Stimulated activated CD8-positive, alpha-beta memory T cell treated with anti-CD3 and anti-CD28 coated beads, Interleukin-12 subunit alpha, Interleukin-12 subunit beta, amount 100 ng/mL, for 4 hours (primary cell): ENCODE measurements around the gene JAKMIP2.

Source experiments
- DNase-seq: peaks from one replicate; pipeline ENCODE4 v3.0.0-alpha.2; 2020; ENCODE audit warnings: low read depth

Gene JAKMIP2

DNA sequence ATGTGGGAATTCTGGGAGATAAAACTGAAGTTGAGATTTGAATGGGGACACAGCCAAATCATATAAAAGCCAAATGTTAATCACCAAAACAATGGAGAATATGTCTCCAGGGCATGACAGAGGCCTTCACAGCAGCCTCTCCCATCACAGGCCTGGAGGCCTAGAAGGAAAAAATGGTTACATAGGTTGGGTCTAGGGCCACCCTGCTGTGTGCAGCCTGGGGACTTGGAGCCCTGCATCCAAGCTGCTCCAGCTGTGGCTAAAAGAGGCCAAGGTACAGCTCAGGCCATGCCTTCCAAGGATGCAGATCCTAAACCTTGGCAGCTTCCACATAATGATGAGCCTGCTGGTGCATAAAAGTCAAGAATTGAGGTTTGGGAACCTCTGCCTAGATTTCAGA is 85.1 kb downstream of the JAKMIP2 start:
- no peak for DNase-seq

- DNase-seq, result no peak
Measured at GRCh38 chr5:147694772-147695171, 87.8 kb downstream of the JAKMIP2 start.

- DNase-seq, result no peak
Measured at GRCh38 chr5:147693233-147693632, 89.3 kb downstream of the JAKMIP2 start.

DNA sequence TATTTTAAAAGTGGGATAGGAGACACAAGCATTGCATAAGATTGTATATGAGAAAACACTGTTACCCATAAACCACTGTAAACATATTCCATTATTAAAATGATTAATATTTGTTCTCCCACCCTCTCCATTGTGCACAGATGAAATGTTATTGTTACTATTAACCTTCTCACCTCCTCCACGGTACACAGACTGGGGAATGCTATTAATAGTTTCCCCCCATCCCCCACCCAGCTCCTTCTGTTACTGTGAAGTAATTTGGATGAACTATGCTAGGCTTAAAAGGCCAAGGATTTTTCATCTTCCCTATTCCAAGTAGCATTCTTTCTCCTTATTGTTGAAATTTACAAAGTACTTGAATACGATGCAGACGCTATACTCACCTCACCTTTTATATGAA is 91.4 kb downstream of the JAKMIP2 start:
- no peak for DNase-seq

DNA sequence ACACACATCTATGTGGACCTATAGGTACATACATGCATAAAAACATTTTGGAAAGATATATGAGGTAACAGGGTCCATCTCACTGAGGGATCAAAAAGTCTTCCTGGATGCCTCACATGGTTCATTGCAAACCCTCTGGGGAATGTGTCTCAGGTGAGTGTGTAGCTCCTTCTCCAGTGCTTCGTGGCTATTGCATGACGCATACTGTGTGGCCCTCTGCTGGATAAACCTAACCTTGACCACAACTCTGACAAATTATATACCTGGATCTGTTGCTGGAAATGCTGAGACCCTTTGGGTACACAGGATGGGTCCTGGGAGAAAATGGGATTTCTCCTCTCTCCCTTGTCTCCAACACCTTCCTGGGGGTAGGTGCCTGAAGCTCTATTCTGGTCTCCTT is 91.9 kb downstream of the JAKMIP2 start:
- no peak for DNase-seq

DNA sequence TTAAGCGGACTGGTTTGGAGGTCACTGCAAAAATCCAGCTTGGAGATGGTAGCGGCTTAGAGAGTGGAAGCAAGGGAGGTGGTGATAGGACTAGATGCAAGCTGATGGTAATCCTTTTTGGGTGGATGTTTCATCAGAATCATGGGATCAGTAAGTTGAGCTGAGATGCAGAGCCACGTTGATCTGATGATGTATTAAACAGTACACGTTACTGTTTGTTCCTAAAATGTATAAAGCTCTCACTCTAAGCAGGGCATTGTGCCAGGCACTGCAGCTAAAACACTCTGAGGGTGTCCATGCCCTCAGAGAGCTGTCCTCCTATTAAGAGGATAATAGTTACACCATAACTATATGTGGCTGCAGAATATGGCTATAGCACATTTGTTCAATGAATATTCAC is 93.1 kb downstream of the JAKMIP2 start:
- no peak for DNase-seq

GRCh38 chr5:147688656-147689356 is 93.7 kb downstream of the JAKMIP2 start:
- no peak for DNase-seq

- DNase-seq, result no peak
Measured at GRCh38 chr5:147687118-147687517, 95.4 kb downstream of the JAKMIP2 start.

DNA sequence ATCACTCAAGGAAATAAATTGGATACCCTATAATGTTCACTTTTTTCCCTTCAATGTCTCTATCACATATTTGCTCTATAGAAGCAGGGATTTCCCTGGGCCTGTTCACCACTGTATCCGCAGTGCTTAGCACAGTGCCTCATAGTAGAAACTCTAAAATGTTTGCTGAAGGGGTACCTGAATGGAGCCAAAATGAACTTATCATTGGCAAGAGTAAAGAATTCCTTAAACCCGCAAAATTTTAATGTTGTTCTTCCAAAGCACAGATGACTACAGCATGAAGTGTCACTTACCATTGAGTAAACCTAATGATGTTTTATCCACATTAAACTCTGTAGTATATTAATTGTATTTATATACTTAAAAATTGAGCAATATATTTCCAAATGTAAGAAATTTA is 96.1 kb downstream of the JAKMIP2 start:
- no peak for DNase-seq

DNA sequence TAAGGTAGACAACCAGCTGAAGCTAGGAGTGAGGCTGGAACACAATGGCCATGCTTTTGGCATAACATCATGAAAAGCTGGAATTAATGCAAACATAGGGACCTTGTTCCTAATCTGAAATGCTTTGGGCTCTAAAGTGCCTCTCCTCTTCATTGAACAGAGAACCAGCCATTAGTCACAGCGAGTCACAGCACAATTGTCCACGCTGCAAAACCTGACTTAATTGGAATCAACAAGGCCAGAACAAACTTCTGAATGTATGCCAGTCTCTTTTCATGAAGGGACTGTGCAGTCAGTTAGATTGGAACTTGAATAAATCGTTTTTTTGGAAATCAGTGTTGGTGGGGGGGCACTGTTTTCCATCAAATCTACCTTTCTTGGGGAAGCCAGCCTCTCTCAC is 96.5 kb downstream of the JAKMIP2 start:
- no peak for DNase-seq

DNA sequence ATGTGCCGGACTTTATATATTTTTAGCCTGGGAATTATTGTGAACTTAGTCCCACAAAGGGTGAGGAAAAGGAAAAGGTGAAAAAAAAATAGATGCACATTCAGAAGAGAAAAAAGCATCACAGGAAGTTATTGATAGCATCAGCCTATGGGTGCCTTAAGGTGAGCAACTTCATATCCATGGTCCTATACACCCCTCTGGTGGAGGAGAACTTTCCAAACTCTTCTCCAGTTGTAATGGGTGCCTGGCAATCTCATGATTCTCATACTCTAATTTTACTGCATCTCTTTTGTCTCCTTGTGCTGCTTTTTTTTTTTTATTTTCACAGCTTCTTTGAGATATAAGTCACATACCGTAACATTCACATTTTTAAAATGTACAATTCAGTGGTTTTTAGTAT is 107.4 kb downstream of the JAKMIP2 start:
- no peak for DNase-seq

DNA sequence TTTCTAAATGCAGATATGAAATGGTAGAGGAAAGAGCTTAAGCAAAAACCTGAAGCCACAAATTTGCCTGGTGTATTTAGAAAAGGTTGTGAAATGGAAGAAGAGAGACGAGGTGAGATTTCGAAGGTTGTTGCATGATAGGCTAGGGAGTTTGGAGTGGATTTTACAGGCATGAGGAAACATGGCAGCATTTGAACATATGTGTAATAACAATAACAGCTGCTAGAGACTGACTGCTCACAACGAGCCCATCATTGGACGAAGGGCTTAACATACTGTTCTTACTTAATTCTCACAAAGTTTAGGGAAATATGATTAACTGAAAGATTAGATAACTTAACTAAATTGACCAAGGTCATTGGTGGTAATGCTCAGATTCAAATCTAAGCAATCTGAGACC is 108.1 kb downstream of the JAKMIP2 start:
- DNase-seq, result no peak

DNA sequence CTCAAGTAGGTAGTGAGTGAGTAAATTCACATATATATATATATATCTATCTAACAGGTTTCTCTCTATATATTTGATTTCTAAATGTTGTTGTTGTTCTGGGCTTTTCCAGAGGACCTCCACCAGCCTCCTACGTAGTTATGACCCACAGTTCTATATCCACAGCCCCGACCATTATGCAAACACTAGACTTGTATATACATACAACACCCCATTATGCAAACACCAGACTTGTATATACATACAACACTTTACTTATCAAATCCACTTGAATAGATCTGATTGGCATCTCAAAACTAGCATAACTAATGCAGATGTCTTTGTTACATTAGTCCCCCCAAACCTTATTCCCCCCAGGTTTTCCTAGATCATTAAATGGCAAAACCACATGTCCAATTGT is 108.7 kb downstream of the JAKMIP2 start:
- no peak for DNase-seq

DNA sequence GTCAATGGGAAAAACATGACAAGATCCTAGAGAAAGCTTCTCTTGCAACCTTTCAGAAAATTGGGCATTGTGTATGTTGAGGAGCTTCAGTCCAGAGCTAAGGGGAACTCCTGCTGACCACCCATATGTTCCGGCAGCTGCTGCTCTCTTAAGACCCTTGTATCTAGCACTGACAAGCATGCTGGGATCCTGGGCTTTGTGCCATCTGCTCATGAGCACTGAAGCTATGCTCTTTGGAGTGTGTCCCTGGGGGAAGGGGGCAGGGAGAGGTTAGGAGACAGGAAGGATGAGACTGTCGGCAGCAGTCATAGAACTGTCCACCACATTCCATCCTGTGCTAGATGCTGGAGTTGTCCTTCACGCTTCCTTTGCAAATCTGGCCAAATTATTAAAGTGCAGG is 109.3 kb downstream of the JAKMIP2 start:
- no peak for DNase-seq

DNA sequence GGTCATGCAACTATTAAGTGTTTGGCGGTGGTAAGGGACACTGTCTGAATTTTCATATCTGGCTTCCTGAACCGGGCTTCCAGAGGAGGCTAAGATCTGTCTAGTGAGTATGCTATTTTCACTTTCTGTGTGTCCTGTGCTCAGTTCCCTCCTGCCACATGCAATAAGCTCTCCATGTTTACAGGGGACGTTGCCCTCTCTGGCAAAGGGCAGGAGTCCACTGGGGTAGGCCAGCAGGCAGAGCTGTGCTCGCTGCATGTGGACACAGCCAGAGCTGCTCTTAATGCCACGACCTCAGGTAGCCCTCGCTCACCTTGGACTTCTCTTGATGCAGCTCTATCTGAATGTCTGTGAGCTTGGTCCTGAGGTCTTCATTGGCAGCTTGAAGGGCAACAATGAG is 111.2 kb downstream of the JAKMIP2 start:
- no peak for DNase-seq

DNA sequence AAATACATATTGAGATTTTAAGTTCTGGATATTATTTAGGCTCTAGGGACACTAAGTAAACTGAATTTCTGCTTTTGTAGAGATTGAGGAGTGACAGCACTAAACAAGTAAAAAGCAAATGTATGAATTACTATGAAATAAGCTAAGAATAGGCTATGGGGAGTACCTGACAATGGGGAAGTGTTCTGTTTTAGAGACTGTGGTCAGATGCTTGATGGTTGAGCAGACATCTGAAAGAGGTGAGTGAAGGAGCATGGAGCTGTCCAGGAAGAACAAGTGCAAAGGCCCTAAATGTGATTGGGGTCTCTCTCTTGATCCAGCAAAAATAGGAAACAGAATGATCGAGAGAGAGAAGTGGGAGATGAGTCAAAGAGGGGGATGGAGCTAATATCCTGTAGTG is 111.7 kb downstream of the JAKMIP2 start:
- no peak for DNase-seq

- no peak for DNase-seq
Measured at GRCh38 chr5:147669169-147669869, 113.2 kb downstream of the JAKMIP2 start.

DNA sequence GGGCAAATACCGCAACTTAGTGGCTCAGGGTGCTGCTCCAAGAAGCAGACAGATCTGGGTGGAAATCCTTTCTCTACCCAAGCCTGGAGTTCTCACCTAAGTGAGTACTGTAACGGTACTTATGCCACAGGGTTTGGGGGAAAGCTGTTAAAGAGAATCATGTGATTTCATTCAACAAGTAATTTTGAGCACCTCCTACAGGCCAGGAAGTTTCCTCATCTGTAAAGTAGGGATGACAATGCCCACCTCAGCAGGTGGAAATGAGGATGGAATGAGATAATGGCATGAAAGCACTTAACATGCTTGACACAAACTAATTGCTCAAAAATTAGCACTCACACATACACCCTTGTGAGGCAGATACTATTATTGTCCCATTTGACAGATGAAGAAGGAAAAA is 114.1 kb downstream of the JAKMIP2 start:
- no peak for DNase-seq

GRCh38 chr5:147667363-147667762 is 115.2 kb downstream of the JAKMIP2 start:
- DNase-seq, result no peak

GRCh38 chr5:147666419-147666818 is 116.1 kb downstream of the JAKMIP2 start:
- DNase-seq, result no peak

- no peak for DNase-seq
Measured at GRCh38 chr5:147661541-147661940, 121.0 kb downstream of the JAKMIP2 start.

DNA sequence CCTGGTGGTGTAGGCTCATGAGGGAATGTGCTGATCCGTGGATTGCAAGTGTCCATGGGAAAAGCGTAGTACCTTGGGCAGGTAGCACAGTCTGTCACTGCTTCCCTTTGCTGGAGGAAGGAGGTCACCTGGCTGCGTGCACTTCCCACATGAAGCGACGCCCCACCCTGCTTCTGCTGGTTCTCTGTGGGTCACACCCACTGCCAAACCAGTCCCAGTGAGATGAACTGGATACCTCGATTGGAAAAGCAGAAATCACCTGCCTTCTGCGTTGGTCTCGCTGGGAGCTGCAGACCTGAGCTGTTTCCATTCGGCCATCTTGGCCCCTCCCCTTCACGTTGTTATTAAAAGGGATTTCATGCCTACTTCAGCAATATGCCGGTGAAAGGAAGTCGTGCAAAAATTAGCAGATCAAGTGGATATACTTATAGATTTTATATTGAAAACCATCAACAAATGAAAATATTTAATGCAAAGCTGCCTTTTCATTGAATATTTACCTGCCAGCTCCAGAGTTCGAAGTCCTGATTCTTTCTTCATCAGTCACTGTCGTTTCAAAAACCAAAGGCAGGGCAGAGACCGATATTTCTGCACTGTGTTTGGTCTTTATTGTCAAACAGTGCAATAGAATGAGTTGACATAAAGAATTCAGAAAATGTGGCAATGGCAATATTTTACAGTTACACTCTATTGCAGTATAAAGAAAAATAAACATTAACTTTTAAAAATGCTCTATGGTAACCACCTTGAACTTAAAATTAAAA is 123.2 kb downstream of the JAKMIP2 start:
- no peak for DNase-seq

GRCh38 chr5:147658293-147658932 is 124.1 kb downstream of the JAKMIP2 start:
- no peak for DNase-seq
